Nephron (organoid): ENCODE results near the gene NRP2.

Experiments used
- H3K27ac Mint-ChIP-seq, 3 experiments: 2 replicates each; pipeline ENCODE4 v1.8.0; 2020; ENCODE audit warnings: mixed read lengths in 3 of 3, mild to moderate bottlenecking in 2 of 3, moderate library complexity in 1 of 3
- H3K27me3 Mint-ChIP-seq: 2 replicates; pipeline ENCODE4 v1.8.0; 2021; ENCODE audit warnings: low read depth, mild to moderate bottlenecking, moderate library complexity, mixed read lengths
- H3K36me3 Mint-ChIP-seq: 2 replicates; pipeline ENCODE4 v1.8.0; 2020; ENCODE audit warnings: low read depth, mixed read lengths
- H3K4me1 Mint-ChIP-seq: 2 replicates; pipeline ENCODE4 v1.8.0; 2020; ENCODE audit warnings: mixed read lengths
- H3K4me3 Mint-ChIP-seq, 3 experiments: 2 replicates each; pipeline ENCODE4 v1.8.0; 2020; ENCODE audit warnings: mild to moderate bottlenecking in 3 of 3, mixed read lengths in 3 of 3, moderate library complexity in 2 of 3
- H3K9me3 Mint-ChIP-seq: 2 replicates; pipeline ENCODE4 v1.8.0; 2020; ENCODE audit warnings: mixed read lengths
- CTCF ChIP-seq, 3 experiments: fragments of 200-600 bp; sonication (generic); IDR thresholded peaks; one replicate each; pipeline ENCODE4 v1.5.0; 2021; ENCODE audit warnings: antibody characterized with exemption in 3 of 3; ENCODE audit not compliant: unreplicated experiment in 3 of 3

NRP2 gene

DNA sequence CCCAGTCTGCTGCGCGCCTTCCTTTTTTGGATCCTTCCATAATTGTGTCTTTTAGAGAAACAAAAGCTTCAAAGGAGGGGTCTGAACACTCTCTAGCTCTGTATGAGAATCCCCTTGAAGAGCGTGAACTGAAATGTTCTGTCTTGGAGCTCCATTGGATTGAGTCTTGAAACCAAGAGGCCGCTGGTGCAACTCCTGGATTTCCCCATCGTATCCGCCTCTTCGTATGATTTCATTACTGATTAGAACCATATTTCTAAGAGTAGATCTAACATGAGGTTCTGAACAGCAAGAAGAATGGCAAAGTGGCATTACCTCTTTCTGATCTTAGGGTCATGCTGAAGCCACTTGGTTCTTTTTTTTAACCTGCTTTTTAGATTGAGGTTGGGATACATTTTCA is 31.4 kb upstream of the NRP2 start:
- no peak overlapping the region for H3K27ac Mint-ChIP-seq
- TF ChIP-seq CTCF (IDR thresholded peaks at IDR 0.05; ENCODE audit: unreplicated experiment in 3 of 3) = no peak

GRCh38 chr2:205651719-205652118 is 30.6 kb upstream of the NRP2 start:
- H3K4me3 Mint-ChIP-seq = no peak overlapping the region
- no peaks in the 10 kb centered on the region for H3K36me3 Mint-ChIP-seq
- H3K4me1 Mint-ChIP-seq = peaks cover 20% of the 10 kb centered on the region
- no peak for TF ChIP-seq CTCF (IDR thresholded peaks at IDR 0.05; ENCODE audit: unreplicated experiment in 3 of 3)
- peaks cover 29% of the 10 kb centered on the region for H3K27me3 Mint-ChIP-seq
- H3K9me3 Mint-ChIP-seq = no peaks in the 10 kb centered on the region
- no peak overlapping the region for H3K27ac Mint-ChIP-seq

More for the DNA sequence above, 31.4 kb upstream of the NRP2 start:
- peaks cover 12% of the 10 kb centered on the region for H3K4me1 Mint-ChIP-seq
- no peak overlapping the region for H3K4me3 Mint-ChIP-seq
- H3K36me3 Mint-ChIP-seq = no peaks in the 10 kb centered on the region
- no peaks in the 10 kb centered on the region for H3K9me3 Mint-ChIP-seq
- peaks cover 29% of the 10 kb centered on the region for H3K27me3 Mint-ChIP-seq

DNA sequence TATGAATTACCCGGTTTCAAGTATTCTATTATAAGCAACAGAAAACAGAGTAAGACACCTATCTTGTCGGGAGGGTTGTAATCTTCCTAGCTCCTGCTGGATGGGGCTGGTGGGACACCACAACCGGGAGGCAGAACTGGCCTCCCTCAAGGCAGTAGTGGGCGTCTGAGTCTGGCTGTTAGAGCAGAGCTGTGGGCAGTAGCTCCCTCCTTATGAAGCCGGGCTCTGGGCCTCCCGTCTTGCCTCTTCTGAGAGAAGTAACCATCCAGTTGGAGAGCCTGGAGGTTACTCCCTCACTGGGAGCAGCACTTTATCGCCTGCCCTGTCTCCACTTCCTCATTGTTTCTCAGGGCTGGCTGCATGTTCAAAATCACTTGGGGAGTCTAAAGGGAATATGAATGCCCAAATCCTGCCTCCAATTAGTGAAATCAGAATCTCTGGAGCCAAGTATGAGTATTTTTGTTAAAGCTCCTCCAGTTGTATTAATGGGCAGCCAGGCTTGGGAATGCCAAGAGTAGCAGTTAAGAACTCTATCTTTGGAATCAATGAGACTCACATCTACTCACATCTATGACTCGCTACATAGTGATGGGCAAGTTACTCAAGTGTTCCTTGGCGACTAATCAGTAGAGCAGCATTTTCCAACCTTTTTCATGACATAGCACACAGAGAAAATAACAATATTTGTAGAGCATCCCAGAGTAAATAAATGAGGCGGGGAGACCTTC is 27.3 kb upstream of the NRP2 start:
- H3K4me1 Mint-ChIP-seq = peaks cover 27% of the 10 kb centered on the region
- no peak for TF ChIP-seq CTCF (IDR thresholded peaks at IDR 0.05; ENCODE audit: unreplicated experiment in 3 of 3)
- peaks cover 16% of the 10 kb centered on the region for H3K27me3 Mint-ChIP-seq
- no peaks in the 10 kb centered on the region for H3K9me3 Mint-ChIP-seq
- H3K36me3 Mint-ChIP-seq = no peaks in the 10 kb centered on the region
- no peak overlapping the region for H3K27ac Mint-ChIP-seq
- no peak overlapping the region for H3K4me3 Mint-ChIP-seq

DNA sequence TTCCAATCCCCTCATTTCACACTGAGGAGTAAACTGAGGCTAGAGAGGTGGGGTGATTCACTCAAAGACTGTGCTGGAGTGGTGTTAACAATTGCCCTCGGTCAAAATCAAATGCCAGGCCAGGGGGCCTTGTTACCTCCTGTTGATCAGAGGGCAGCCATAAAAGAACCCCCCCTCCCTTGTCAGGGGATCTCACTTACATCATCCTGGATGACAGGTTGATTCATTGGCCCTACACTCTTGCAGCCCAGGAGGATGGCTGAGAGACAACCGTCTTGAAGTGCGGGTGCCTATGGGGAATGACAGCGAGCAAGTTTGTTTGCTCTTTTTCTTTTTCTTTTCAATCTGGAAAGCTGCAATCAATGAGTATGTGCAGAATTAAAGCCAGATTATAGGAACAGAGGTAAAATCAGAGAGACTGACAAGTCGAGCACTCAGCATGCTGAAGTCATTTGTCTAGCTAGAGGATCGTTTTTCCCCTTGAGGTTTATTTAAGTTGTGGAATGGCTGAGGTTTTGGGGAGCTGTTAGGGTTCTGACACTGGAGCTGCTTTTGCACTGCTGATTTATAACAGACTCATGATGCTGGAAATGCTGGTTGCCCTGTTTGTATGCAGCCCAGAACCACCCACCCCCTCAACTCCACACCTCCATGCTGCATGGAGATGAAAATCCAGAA is 26.4 kb upstream of the NRP2 start:
- Mint-ChIP-seq H3K27ac (peak overlapping the region in 2 of 3 experiments; percentile 23 to 40), H3K4me1 (peaks cover 36% of the 10 kb centered on the region), H3K27me3 (peaks cover 11% of the 10 kb centered on the region), H3K36me3 (no peaks in the 10 kb centered on the region), H3K4me3 (peak overlapping the region in 1 of 3 experiments; percentile 36), H3K9me3 (no peaks in the 10 kb centered on the region)
- TF ChIP-seq CTCF (IDR thresholded peaks at IDR 0.05; ENCODE audit: unreplicated experiment in 3 of 3) = no peak

DNA sequence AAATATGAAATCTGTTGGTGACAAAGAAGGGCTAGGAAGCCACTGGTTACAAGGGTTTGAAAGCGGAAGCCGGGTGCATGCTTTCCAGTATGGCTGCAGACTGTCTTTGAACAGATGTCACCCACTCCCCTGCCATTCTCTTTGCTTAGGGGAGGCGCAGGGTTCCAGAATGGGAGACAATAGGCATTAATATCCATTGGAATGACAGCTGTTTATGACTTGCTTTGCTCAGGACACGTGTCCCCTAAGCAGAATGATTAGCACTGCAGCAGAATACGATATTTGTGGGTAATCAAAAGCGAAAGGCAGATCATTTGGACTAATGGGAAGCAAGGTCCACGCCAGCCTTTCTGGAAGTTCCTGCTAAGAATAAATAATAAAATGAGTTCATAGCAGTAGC is 25.8 kb upstream of the NRP2 start:
- peak overlapping the region in 2 of 3 experiments; percentile 23 to 40 for H3K27ac Mint-ChIP-seq
- no peak for TF ChIP-seq CTCF (IDR thresholded peaks at IDR 0.05; ENCODE audit: unreplicated experiment in 3 of 3)
- H3K9me3 Mint-ChIP-seq = no peaks in the 10 kb centered on the region
- peak overlapping the region in 1 of 3 experiments; percentile 36 for H3K4me3 Mint-ChIP-seq
- H3K4me1 Mint-ChIP-seq = peaks cover 41% of the 10 kb centered on the region
- H3K27me3 Mint-ChIP-seq = peaks cover 11% of the 10 kb centered on the region
- no peaks in the 10 kb centered on the region for H3K36me3 Mint-ChIP-seq
